ENCODE data around the gene GCHFR.
A peak's percentile ranks its signal among the peaks of the same experiment; 100 is the strongest.

The GCHFR gene

GRCh38 chr15:40776537-40777141 lies 12.8 kb downstream of the GCHFR start:
- FAIRE-seq = no peak

DNA sequence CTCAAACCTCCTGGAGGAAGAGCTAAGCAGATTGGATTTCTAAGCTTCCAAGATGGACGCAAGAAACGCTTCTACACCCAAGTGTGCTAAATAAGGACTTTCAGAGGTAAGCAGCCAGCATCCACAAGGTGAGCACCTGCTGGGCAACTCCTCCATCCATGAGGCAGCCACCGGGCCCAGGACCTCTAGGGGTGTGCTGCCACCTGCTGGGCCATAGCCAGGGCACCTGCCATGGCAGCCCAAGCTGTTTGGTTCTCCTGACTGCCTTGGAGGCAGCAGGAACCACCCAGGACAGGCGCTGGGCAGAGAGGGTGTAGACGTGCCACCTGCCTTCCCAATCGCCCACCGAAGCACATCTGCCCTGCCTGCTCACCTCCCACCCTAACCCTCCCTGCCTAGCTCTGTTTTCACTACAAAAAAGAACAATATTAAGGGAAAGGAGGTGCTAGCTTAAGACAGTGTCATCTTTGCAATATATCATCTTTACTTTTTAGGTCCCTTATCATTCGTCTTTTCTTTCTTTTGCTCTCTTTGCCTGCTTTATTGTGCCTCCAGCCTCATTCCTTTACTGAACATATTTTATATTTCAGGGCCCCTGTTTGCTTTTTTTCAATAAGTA lies 18.9 kb downstream of the GCHFR start:
- no peak for FAIRE-seq

- FAIRE-seq = no peak
Measured at GRCh38 chr15:40785164-40785563, 21.3 kb downstream of the GCHFR start.

DNA sequence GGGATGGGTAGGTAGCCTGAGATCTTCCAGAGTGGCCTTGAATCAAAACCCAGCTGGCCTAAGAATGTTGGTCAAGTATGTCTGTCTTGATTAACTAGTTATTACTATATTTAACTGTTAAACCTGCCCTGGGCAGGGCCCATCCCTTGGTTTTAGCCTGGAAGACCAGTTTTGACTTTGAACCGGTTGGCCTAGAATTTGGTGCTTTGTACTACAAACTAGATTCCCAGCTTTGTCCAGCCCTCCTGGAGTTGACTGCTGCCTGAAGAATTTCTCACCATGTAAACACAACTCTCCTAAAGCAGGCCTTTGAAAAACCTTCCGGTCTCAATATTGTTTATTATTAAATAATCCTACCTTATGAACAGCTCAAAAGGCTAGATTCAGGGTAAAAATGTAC lies 21.9 kb downstream of the GCHFR start:
- FAIRE-seq = no peak

GRCh38 chr15:40787344-40787841 lies 23.5 kb downstream of the GCHFR start:
- no peak for FAIRE-seq

DNA sequence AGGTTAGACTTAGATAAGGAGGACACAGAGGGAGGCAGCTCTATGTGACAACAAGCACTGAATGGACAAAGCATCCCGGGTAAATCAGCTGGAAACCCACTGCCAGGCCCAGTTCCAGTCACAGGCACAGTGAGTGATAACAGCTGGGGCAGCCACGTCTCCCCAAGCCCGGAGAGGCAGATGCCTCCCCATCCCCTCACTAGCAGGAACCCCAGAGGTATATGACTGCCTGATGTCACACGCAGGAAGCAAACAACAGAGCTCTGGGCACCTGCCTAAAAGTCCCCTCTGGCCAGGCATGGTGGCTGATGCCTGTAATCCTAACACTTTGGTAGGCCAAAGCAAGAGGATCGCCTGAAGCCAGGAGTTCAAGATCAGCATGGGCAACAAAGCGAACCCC lies 24.1 kb downstream of the GCHFR start:
- FAIRE-seq = no peak

GRCh38 chr15:40789119-40789518 lies 25.3 kb downstream of the GCHFR start:
- no peak for FAIRE-seq

DNA sequence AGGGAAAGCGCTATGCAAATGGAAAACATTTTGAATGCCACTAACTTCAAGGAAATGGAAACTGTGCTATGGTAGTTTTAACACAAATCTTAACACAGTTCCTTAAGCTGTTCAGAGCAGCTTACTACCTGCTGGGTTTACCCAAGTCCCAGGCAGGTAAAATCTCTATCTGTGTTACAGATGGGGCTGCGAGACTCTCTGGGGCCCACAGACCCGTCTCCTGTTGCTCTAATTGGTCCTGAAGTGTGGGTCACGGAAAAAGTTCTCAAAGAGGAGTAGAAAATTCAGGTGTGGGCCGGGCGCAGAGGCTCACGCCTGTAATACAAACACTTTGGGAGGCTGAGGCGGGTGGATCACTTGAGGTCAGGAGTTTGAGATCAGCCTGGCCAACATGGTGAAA lies 26.1 kb downstream of the GCHFR start:
- no peak for FAIRE-seq

DNA sequence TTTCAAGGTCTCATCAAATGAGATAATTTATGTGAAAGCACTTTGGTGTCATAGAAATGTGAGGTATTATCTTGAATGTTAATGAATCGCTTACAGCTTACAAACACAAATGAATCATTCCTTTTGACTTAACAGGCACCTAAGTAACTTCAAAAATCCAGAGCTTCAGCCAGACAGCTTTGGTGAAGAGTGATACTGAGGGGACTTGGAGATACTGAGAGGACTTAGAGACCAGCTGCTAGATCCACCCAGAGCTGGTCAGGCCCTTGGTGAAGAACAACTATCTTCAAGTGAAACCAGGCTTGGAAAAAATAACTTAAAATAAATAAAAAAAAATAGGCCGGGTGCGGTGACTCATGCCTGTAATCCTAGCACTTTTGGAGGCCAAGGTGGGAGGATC lies 26.9 kb downstream of the GCHFR start:
- no peak for FAIRE-seq

DNA sequence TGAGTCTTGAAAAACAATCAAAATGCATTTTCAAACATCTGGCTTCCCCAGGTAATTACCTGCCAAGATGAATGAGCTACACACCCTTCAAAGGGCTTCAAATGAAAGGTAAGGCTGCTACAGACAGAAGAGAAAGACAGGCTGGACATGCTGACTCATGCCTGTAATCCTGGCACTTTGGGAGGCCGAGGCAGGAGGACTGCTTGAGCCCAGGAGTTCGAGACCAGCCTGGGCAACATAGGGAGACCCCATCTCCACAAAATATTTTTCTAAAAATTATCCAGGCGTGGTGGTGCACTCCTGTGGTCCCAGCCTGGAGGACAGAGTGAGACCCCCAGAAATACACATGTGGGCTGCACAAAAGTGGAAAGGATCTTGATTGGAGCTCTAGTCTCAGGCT lies 28.5 kb downstream of the GCHFR start:
- no peak for FAIRE-seq

DNA sequence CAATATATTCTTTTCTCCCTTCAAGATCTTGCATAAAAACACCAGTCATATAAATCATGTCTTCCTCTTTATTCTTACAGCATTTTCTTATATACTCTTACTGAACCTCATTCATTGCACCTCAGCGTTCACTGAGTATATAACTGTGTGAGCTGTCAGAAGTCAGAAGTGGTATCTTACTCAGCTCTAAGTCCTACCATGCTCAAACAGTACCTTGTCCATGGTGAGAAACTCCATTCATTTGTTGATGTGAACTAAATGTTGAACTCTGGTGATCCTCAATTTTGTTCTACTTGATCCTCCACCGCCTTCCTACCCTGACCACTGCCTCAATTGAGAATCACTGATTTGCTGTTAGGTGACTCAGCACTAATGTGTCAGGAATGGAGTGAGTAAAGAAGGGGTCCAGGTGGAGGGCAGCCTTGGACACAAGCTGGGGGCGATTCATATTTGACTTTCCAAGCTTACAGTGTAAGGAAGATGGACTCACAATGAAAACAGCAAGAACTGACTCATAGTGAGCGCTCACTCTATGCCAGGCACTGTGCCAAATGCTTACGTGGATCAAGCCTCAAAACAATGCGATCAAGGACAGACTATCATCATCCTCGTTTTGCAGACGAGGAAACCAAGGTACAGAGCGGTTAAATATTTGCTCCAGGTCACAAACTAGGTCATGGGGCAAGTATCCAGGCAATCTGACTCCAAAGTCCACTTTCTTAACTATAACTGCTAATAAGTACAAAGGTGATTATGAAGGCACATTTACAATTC lies 29.5 kb downstream of the GCHFR start:
- FAIRE-seq = no peak

GRCh38 chr15:40796041-40796440 lies 32.2 kb downstream of the GCHFR start:
- FAIRE-seq = no peak

- no peak for FAIRE-seq
Measured at GRCh38 chr15:40796512-40796911, 32.6 kb downstream of the GCHFR start.

DNA sequence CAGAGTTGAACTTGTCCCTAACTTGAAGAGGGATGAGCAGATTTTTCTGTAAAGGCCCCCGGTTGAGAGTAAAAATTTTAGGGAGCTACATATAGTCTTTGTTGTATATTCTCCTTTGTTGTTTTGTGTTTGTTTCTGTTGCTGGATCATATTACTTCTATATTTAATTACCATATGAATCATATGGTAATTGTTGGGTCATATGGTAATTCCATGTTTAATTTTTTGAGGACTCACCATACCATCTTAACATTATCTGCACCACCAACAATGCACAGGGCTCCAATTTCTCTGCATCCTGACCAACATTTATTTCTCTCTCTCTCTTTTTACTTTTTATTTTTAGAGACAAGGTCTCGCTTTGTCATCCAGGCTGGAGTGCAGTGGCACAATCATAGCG lies 35.7 kb downstream of the GCHFR start:
- FAIRE-seq = no peak

GRCh38 chr15:40803076-40803475 lies 39.2 kb downstream of the GCHFR start:
- FAIRE-seq = no peak

DNA sequence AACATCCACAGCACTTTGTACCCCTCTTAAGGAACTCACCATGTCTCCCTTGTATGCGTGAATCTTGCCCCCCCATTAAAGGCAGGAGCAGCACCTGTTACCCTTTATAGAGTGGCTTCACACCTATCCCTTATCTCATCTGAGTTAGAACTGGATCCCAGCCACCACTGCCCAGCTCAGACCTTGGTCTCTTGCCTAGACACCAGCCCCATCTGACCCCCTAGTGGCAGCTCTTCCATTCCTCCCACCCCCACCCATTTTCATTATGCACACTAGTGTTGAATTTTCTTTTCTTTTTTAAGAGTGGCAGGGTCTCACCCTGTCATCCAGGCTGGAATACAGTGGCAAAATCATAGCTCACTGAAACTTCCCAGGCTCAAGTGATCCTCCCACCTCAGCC lies 39.8 kb downstream of the GCHFR start:
- FAIRE-seq = no peak

DNA sequence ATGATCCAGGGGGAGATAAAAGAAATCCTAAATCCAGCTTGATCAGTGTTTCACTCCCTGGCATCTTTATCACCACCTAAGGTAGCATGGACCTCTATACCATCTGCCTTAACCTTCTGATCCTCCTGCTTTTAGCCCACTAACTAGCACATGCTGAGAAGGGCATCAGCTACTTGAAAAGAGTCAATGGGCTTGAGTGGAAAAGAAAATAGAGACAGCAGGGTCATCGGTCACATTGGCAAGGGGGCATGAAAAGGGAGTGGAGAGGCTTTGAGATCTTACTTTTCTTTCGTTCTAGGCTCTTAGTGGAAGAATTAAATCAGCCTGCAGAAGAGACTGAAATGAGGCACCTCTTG lies 42.8 kb downstream of the GCHFR start:
- no peak for FAIRE-seq

GRCh38 chr15:40807028-40807887 lies 43.4 kb downstream of the GCHFR start, which contains the start of the genes DNAJC17 and ZFYVE19:
Gene DNAJC17, minus strand, starts transcription at chr15:40807473. Its CDS starts 27 bp downstream, at chr15:40807446.
Gene ZFYVE19, plus strand, starts transcription at chr15:40807089. Its CDS starts 501 bp downstream, at chr15:40807590.
- peak; percentile 91 for FAIRE-seq

DNA sequence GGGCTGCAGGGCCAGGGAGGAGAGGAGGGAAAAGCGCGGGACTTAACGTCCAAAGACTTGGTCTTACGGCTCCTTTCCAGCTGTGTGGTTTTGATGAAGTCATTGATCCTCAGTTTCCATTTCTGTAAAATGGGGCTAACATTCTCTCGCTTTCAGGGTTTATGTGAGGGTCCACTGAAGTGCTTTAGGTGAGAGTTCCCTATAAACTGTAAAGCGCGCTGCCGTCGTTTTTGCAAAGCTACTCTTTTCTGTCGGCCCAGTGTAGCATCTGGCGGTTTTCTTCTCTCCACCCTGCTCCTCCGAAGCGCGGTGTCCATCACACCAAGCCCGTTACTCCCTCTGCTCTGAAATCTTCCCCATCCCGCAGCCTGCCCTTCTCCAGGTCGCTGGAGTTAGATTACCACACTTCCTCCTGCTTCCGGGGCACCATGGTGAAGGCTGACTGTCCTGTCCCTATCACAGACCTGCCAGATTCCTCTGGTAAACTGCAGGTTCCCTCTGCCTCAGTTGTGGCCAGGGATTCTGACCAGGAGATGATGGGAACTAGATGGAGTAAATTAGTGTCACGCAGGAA lies 44.1 kb downstream of the GCHFR start:
- FAIRE-seq = no peak

GRCh38 chr15:40808861-40809450 lies 45.1 kb downstream of the GCHFR start:
- FAIRE-seq = no peak

GRCh38 chr15:40812721-40813425 lies 49.0 kb downstream of the GCHFR start:
- no peak for FAIRE-seq
